Measurements from ENCODE around the gene IL6ST.
"Not testable (repeated sequence)": the region's sequence is repeated elsewhere in the genome, so short reads cannot be mapped to it uniquely, and the experiment has no call there.

Gene IL6ST

GRCh38 chr5:56023296-56023695, 28.5 kb upstream of the IL6ST start:
- H3K36me3 ChIP-seq (ENCODE audit: control insufficient read depth, insufficient read depth, low read length, severe bottlenecking): no peaks in the 10 kb centered on the region
- H3K27me3 ChIP-seq (replicated peaks; ENCODE audit: control insufficient read depth, insufficient read depth, low read length): no peaks in the 10 kb centered on the region
- H3K4me3 ChIP-seq (ENCODE audit: low read length): no peak overlapping the region
- H3K9me3 ChIP-seq (ENCODE audit: control insufficient read depth, low read length): no peaks in the 10 kb centered on the region
- DNase-seq (ENCODE audit: low read depth): no peak
- peaks cover 32% of the 10 kb centered on the region for H3K4me1 ChIP-seq (ENCODE audit: control insufficient read depth, insufficient read depth, low read length)
- H3K9ac ChIP-seq (ENCODE audit: low read length): no peak overlapping the region

GRCh38 chr5:56019306-56020272, 24.8 kb upstream of the IL6ST start:
- H3K4me3 ChIP-seq (ENCODE audit: low read length): peak overlapping the region; percentile 56
- no peaks in the 10 kb centered on the region for H3K9me3 ChIP-seq (ENCODE audit: control insufficient read depth, low read length)
- peaks cover 14% of the 10 kb centered on the region for H3K4me1 ChIP-seq (ENCODE audit: control insufficient read depth, insufficient read depth, low read length)
- peak overlapping the region; percentile 70 for H3K9ac ChIP-seq (ENCODE audit: low read length)
- no peaks in the 10 kb centered on the region for H3K36me3 ChIP-seq (ENCODE audit: control insufficient read depth, insufficient read depth, low read length, severe bottlenecking)
- H3K27me3 ChIP-seq (replicated peaks; ENCODE audit: control insufficient read depth, insufficient read depth, low read length): no peaks in the 10 kb centered on the region
- peak; percentile 87 for DNase-seq (ENCODE audit: low read depth)

GRCh38 chr5:56018832-56019231, 24.1 kb upstream of the IL6ST start:
- H3K9me3 ChIP-seq (ENCODE audit: control insufficient read depth, low read length): no peaks in the 10 kb centered on the region
- no peak for DNase-seq (ENCODE audit: low read depth)
- peak overlapping the region; percentile 65 for H3K9ac ChIP-seq (ENCODE audit: low read length)

GRCh38 chr5:56014701-56015100, 19.9 kb upstream of the IL6ST start:
- H3K36me3 ChIP-seq (ENCODE audit: control insufficient read depth, insufficient read depth, low read length, severe bottlenecking); H3K27me3 ChIP-seq (replicated peaks; ENCODE audit: control insufficient read depth, insufficient read depth, low read length); DNase-seq (ENCODE audit: low read depth); H3K9ac ChIP-seq (ENCODE audit: low read length); H3K9me3 ChIP-seq (ENCODE audit: control insufficient read depth, low read length); H3K4me3 ChIP-seq (ENCODE audit: low read length): not testable (repeated sequence)
- H3K4me1 ChIP-seq (ENCODE audit: control insufficient read depth, insufficient read depth, low read length): peaks cover 24% of the 10 kb centered on the region

More at GRCh38 chr5:56018832-56019231, 24.1 kb upstream of the IL6ST start:
- H3K4me3 ChIP-seq (ENCODE audit: low read length): peak overlapping the region; percentile 56
- H3K4me1 ChIP-seq (ENCODE audit: control insufficient read depth, insufficient read depth, low read length): peaks cover 14% of the 10 kb centered on the region
- H3K27me3 ChIP-seq (replicated peaks; ENCODE audit: control insufficient read depth, insufficient read depth, low read length): no peaks in the 10 kb centered on the region
- H3K36me3 ChIP-seq (ENCODE audit: control insufficient read depth, insufficient read depth, low read length, severe bottlenecking): no peaks in the 10 kb centered on the region

GRCh38 chr5:56013939-56014338, 19.2 kb upstream of the IL6ST start:
- DNase-seq (ENCODE audit: low read depth); H3K9ac ChIP-seq (ENCODE audit: low read length); H3K4me3 ChIP-seq (ENCODE audit: low read length); H3K9me3 ChIP-seq (ENCODE audit: control insufficient read depth, low read length); H3K27me3 ChIP-seq (replicated peaks; ENCODE audit: control insufficient read depth, insufficient read depth, low read length); H3K36me3 ChIP-seq (ENCODE audit: control insufficient read depth, insufficient read depth, low read length, severe bottlenecking): not testable (repeated sequence)
- H3K4me1 ChIP-seq (ENCODE audit: control insufficient read depth, insufficient read depth, low read length): peaks cover 17% of the 10 kb centered on the region

- Histone ChIP-seq H3K9ac (ENCODE audit: low read length) (peak overlapping the region; percentile 56), H3K36me3 (ENCODE audit: control insufficient read depth, insufficient read depth, low read length, severe bottlenecking) (no peaks in the 10 kb centered on the region), H3K4me1 (ENCODE audit: control insufficient read depth, insufficient read depth, low read length) (peaks cover 13% of the 10 kb centered on the region), H3K4me3 (ENCODE audit: low read length) (peak overlapping the region; percentile 21), H3K27me3 (replicated peaks; ENCODE audit: control insufficient read depth, insufficient read depth, low read length) (no peaks in the 10 kb centered on the region), H3K9me3 (ENCODE audit: control insufficient read depth, low read length) (no peaks in the 10 kb centered on the region)
- no peak for DNase-seq (ENCODE audit: low read depth)
These were observed 17.7 kb upstream of the IL6ST start for GRCh38 chr5:56012281-56012963.

- peak overlapping the region; percentile 56 for H3K9ac ChIP-seq (ENCODE audit: low read length)
- peak overlapping the region; percentile 31 for H3K4me3 ChIP-seq (ENCODE audit: low read length)
- peak; percentile 92 for DNase-seq (ENCODE audit: low read depth)
These were observed 17.1 kb upstream of the IL6ST start for GRCh38 chr5:56011835-56012234.

GRCh38 chr5:56010431-56010830, 15.7 kb upstream of the IL6ST start:
- Histone ChIP-seq H3K9ac (ENCODE audit: low read length) (no peak overlapping the region), H3K4me3 (ENCODE audit: low read length) (no peak overlapping the region), H3K4me1 (ENCODE audit: control insufficient read depth, insufficient read depth, low read length) (peaks cover 13% of the 10 kb centered on the region), H3K36me3 (ENCODE audit: control insufficient read depth, insufficient read depth, low read length, severe bottlenecking) (no peaks in the 10 kb centered on the region), H3K27me3 (replicated peaks; ENCODE audit: control insufficient read depth, insufficient read depth, low read length) (no peaks in the 10 kb centered on the region), H3K9me3 (ENCODE audit: control insufficient read depth, low read length) (no peaks in the 10 kb centered on the region)
- DNase-seq (ENCODE audit: low read depth): no peak

More at GRCh38 chr5:56011835-56012234, 17.1 kb upstream of the IL6ST start:
- no peaks in the 10 kb centered on the region for H3K9me3 ChIP-seq (ENCODE audit: control insufficient read depth, low read length)
- peaks cover 13% of the 10 kb centered on the region for H3K4me1 ChIP-seq (ENCODE audit: control insufficient read depth, insufficient read depth, low read length)
- no peaks in the 10 kb centered on the region for H3K36me3 ChIP-seq (ENCODE audit: control insufficient read depth, insufficient read depth, low read length, severe bottlenecking)
- H3K27me3 ChIP-seq (replicated peaks; ENCODE audit: control insufficient read depth, insufficient read depth, low read length): no peaks in the 10 kb centered on the region

GRCh38 chr5:56006600-56006999, 11.8 kb upstream of the IL6ST start:
- Histone ChIP-seq H3K36me3 (ENCODE audit: control insufficient read depth, insufficient read depth, low read length, severe bottlenecking) (no peaks in the 10 kb centered on the region), H3K27me3 (replicated peaks; ENCODE audit: control insufficient read depth, insufficient read depth, low read length) (no peaks in the 10 kb centered on the region), H3K4me1 (ENCODE audit: control insufficient read depth, insufficient read depth, low read length) (peaks cover 16% of the 10 kb centered on the region), H3K4me3 (ENCODE audit: low read length) (no peak overlapping the region), H3K9me3 (ENCODE audit: control insufficient read depth, low read length) (no peaks in the 10 kb centered on the region), H3K9ac (ENCODE audit: low read length) (no peak overlapping the region)
- DNase-seq (ENCODE audit: low read depth): no peak

GRCh38 chr5:56006094-56006493, 11.3 kb upstream of the IL6ST start:
- no peaks in the 10 kb centered on the region for H3K36me3 ChIP-seq (ENCODE audit: control insufficient read depth, insufficient read depth, low read length, severe bottlenecking)

GRCh38 chr5:56004874-56005273, 10.1 kb upstream of the IL6ST start:
- Histone ChIP-seq H3K36me3 (ENCODE audit: control insufficient read depth, insufficient read depth, low read length, severe bottlenecking) (no peaks in the 10 kb centered on the region), H3K27me3 (replicated peaks; ENCODE audit: control insufficient read depth, insufficient read depth, low read length) (no peaks in the 10 kb centered on the region), H3K4me1 (ENCODE audit: control insufficient read depth, insufficient read depth, low read length) (peaks cover 14% of the 10 kb centered on the region), H3K9ac (ENCODE audit: low read length) (no peak overlapping the region), H3K4me3 (ENCODE audit: low read length) (no peak overlapping the region), H3K9me3 (ENCODE audit: control insufficient read depth, low read length) (no peaks in the 10 kb centered on the region)
- no peak for DNase-seq (ENCODE audit: low read depth)

More at GRCh38 chr5:56006094-56006493, 11.3 kb upstream of the IL6ST start:
- H3K27me3 ChIP-seq (replicated peaks; ENCODE audit: control insufficient read depth, insufficient read depth, low read length): no peaks in the 10 kb centered on the region
- no peak overlapping the region for H3K4me3 ChIP-seq (ENCODE audit: low read length)
- H3K9me3 ChIP-seq (ENCODE audit: control insufficient read depth, low read length): no peaks in the 10 kb centered on the region
- no peak for DNase-seq (ENCODE audit: low read depth)
- peaks cover 14% of the 10 kb centered on the region for H3K4me1 ChIP-seq (ENCODE audit: control insufficient read depth, insufficient read depth, low read length)
- no peak overlapping the region for H3K9ac ChIP-seq (ENCODE audit: low read length)
